IMR-90 (cell line): Measurements from ENCODE around the gene NR0B2. TPM values are rescaled to one million over a fixed set of nuclear protein-coding genes. Genes with fewer than 3 reads are reported as not detected.

ENCODE experiments used
- ATAC-seq: fragments of 200-7000 bp; cut with Tn5 transposase; 2 replicates; pipeline ENCODE4 v1.9.1; 2020; ENCODE audit warnings: low read depth, mild to moderate bottlenecking, moderate library complexity
- BruUV-seq: library from RNA; stranded (reverse); fragments of 400-500 nt; replicated peaks from 2 replicates; lab custom pipeline; 2021; lab: Mats Ljungman, UMichigan
- CTCF ChIA-PET: fragments of 300-600 bp; formaldehyde crosslinking; extraction: SDS; loops from one replicate; lab custom pipeline; 2021; ENCODE audit warnings: antibody characterized with exemption; lab: Yijun Ruan, JAX
- POLR2A ChIA-PET: fragments of 300-600 bp; sonication (Branson Sonifier 250); formaldehyde crosslinking; loops from one replicate; lab custom pipeline; 2022; ENCODE audit warnings: antibody characterized with exemption; ENCODE audit not compliant: unreplicated experiment; lab: Charles Lee
- DNase-seq: peaks from one replicate; pipeline ENCODE4 v3.0.0; 2013
- H2AFZ ChIP-seq: replicated peaks from 2 replicates; pipeline ENCODE3; 2013; ENCODE audit warnings: low read length, mild to moderate bottlenecking; ENCODE audit not compliant: poor library complexity
- H2AK5ac ChIP-seq: 2 replicates; pipeline ENCODE4 v1.6.1; 2013; ENCODE audit warnings: low read depth, low read length, inconsistent platforms
- H2AK9ac ChIP-seq: replicated peaks from 2 replicates; pipeline ENCODE3; 2013; ENCODE audit warnings: mild to moderate bottlenecking, low read depth, low read length, moderate library complexity; ENCODE audit not compliant: poor library complexity
- H2BK120ac ChIP-seq: 2 replicates; pipeline ENCODE4 v1.6.1; 2013; ENCODE audit warnings: low read depth, low read length, inconsistent platforms
- H2BK15ac ChIP-seq: 3 replicates; pipeline ENCODE4 v1.6.1; 2013; ENCODE audit warnings: low read depth, low read length, inconsistent platforms
- H2BK20ac ChIP-seq: 2 replicates; pipeline ENCODE4 v1.6.1; 2013; ENCODE audit warnings: low read depth, mild to moderate bottlenecking, inconsistent platforms, low read length, moderate library complexity
- H2BK5ac ChIP-seq: 2 replicates; pipeline ENCODE4 v1.6.1; 2013; ENCODE audit warnings: mild to moderate bottlenecking, low read depth, low read length, inconsistent platforms; ENCODE audit not compliant: poor library complexity, severe bottlenecking
- H3K14ac ChIP-seq: replicated peaks from 2 replicates; pipeline ENCODE4 v1.6.1; 2013; ENCODE audit warnings: low read depth, low read length, inconsistent platforms
- H3K18ac ChIP-seq: 2 replicates; pipeline ENCODE4 v1.6.1; 2013; ENCODE audit warnings: low read depth, low read length, control low read depth
- H3K23ac ChIP-seq: 2 replicates; pipeline ENCODE4 v1.6.1; 2013; ENCODE audit warnings: low read depth, low read length, inconsistent platforms
- H3K27ac ChIP-seq: 2 replicates; pipeline ENCODE4 v1.5.1; 2013; ENCODE audit warnings: mild to moderate bottlenecking, control low read depth, low read length; ENCODE audit not compliant: insufficient read depth
- H3K27me3 ChIP-seq: 2 replicates; pipeline ENCODE4 v1.6.1; 2013; ENCODE audit warnings: low read length; ENCODE audit not compliant: control insufficient read depth, insufficient read depth
- H3K36me3 ChIP-seq: 2 replicates; pipeline ENCODE4 v1.6.1; 2013; ENCODE audit warnings: low read length, mixed read lengths; ENCODE audit not compliant: control insufficient read depth, insufficient read depth
- H3K4ac ChIP-seq: 2 replicates; pipeline ENCODE4 v1.6.1; 2013; ENCODE audit warnings: low read depth, low read length, inconsistent platforms
- H3K4me1 ChIP-seq: 2 replicates; pipeline ENCODE4 v1.6.1; 2013; ENCODE audit warnings: low read length, mixed read lengths; ENCODE audit not compliant: control insufficient read depth, insufficient read depth
- H3K4me2 ChIP-seq: 2 replicates; pipeline ENCODE4 v1.6.1; 2013; ENCODE audit warnings: low read depth, mild to moderate bottlenecking, control low read depth, low read length, moderate library complexity
- H3K4me3 ChIP-seq: 2 replicates; pipeline ENCODE4 v1.5.1; 2013; ENCODE audit warnings: low read depth, mild to moderate bottlenecking, control low read depth, low read length, moderate library complexity; ENCODE audit not compliant: insufficient read depth
- H3K56ac ChIP-seq: 2 replicates; pipeline ENCODE4 v1.6.1; 2013; ENCODE audit warnings: low read length, inconsistent platforms; ENCODE audit not compliant: insufficient read depth; ENCODE audit errors: extremely low read depth
- H3K79me1 ChIP-seq, 2 experiments: 2 replicates each; pipeline ENCODE4 v1.6.1; 2013; ENCODE audit warnings: low read length in 2 of 2, inconsistent platforms in 1 of 2, low read depth in 1 of 2
- H3K9ac ChIP-seq: 2 replicates; pipeline ENCODE4 v1.6.1; 2013; ENCODE audit warnings: low read depth, low read length, control low read depth
- H3K9me1 ChIP-seq: 2 replicates; pipeline ENCODE4 v1.6.1; 2013; ENCODE audit warnings: low read length, inconsistent platforms; ENCODE audit not compliant: insufficient read depth
- H3K9me3 ChIP-seq: 2 replicates; pipeline ENCODE4 v1.6.1; 2013; ENCODE audit warnings: low read length; ENCODE audit not compliant: control insufficient read depth, insufficient read depth
- H4K20me1 ChIP-seq: 2 replicates; pipeline ENCODE4 v1.6.1; 2013; ENCODE audit warnings: low read length, inconsistent platforms; ENCODE audit not compliant: insufficient read depth
- H4K5ac ChIP-seq: 2 replicates; pipeline ENCODE4 v1.6.1; 2013; ENCODE audit warnings: mild to moderate bottlenecking, low read depth, low read length, control low read depth
- H4K8ac ChIP-seq, 2 experiments: 2 replicates each; pipeline ENCODE4 v1.6.1; 2013; ENCODE audit warnings: low read depth in 2 of 2, low read length in 2 of 2, control low read depth in 1 of 2, inconsistent platforms in 1 of 2
- H4K91ac ChIP-seq: 2 replicates; pipeline ENCODE4 v1.6.1; 2013; ENCODE audit warnings: low read depth, low read length, inconsistent platforms; ENCODE audit not compliant: insufficient read depth
- BHLHE40 ChIP-seq: fragments of 150-350 bp; IDR thresholded peaks from 2 replicates; pipeline ENCODE4 v1.6.1; 2016; ENCODE audit warnings: mild to moderate bottlenecking, low read depth, low read length
- CEBPB ChIP-seq: IDR thresholded peaks from 2 replicates; pipeline ENCODE4 v1.6.1; 2012; ENCODE audit warnings: low read depth, low read length, improper control_type of control experiment
- CHD1 ChIP-seq: IDR thresholded peaks from 2 replicates; pipeline ENCODE4 v1.6.1; 2012; ENCODE audit warnings: low read depth, low read length, improper control_type of control experiment
- ELK1 ChIP-seq: fragments of 150-350 bp; IDR thresholded peaks from 2 replicates; pipeline ENCODE4 v1.6.1; 2016; ENCODE audit warnings: low read depth, mild to moderate bottlenecking, low read length, moderate library complexity, borderline replicate concordance
- FOS ChIP-seq: fragments of 150-350 bp; IDR thresholded peaks from 2 replicates; pipeline ENCODE4 v1.6.1; 2016; ENCODE audit warnings: low read depth, low read length
- MAFK ChIP-seq: IDR thresholded peaks from 2 replicates; pipeline ENCODE4 v1.6.1; 2012; ENCODE audit warnings: low read depth, low read length, improper control_type of control experiment
- MAZ ChIP-seq: IDR thresholded peaks from 2 replicates; pipeline ENCODE4 v1.6.1; 2012; ENCODE audit warnings: low read depth, mild to moderate bottlenecking, low read length, improper control_type of control experiment, moderate library complexity, borderline replicate concordance
- MXI1 ChIP-seq: IDR thresholded peaks from 2 replicates; pipeline ENCODE4 v1.6.1; 2012; ENCODE audit warnings: low read depth, mild to moderate bottlenecking, low read length, moderate library complexity, borderline replicate concordance
- NFE2L2 ChIP-seq: fragments of 150-350 bp; IDR thresholded peaks from 2 replicates; pipeline ENCODE4 v1.6.1; 2016; ENCODE audit warnings: low read depth, mild to moderate bottlenecking, low read length
- POLR2A ChIP-seq: IDR thresholded peaks from 2 replicates; pipeline ENCODE4 v1.6.1; 2012; ENCODE audit warnings: mild to moderate bottlenecking, low read depth, low read length
- RAD21 ChIP-seq: IDR thresholded peaks from 2 replicates; pipeline ENCODE4 v1.6.1; 2012; ENCODE audit warnings: low read length, improper control_type of control experiment
- RCOR1 ChIP-seq: IDR thresholded peaks from 2 replicates; pipeline ENCODE4 v1.6.1; 2012; ENCODE audit warnings: mild to moderate bottlenecking, low read length, improper control_type of control experiment; ENCODE audit not compliant: insufficient replicate concordance
- RFX5 ChIP-seq: IDR thresholded peaks from 2 replicates; pipeline ENCODE4 v1.8.0; 2012; ENCODE audit warnings: low read depth, mild to moderate bottlenecking, low read length, moderate library complexity
- SMC3 ChIP-seq: fragments of 150-350 bp; IDR thresholded peaks from 2 replicates; pipeline ENCODE4 v1.6.1; 2016; ENCODE audit warnings: low read depth, mild to moderate bottlenecking, antibody characterized with exemption, low read length, moderate library complexity
- USF2 ChIP-seq: fragments of 150-350 bp; IDR thresholded peaks from 2 replicates; pipeline ENCODE4 v1.6.1; 2017; ENCODE audit warnings: mild to moderate bottlenecking, antibody characterized with exemption, low read length, low read depth
- WGBS, 2 experiments: methylation state at CpG; one replicate each; pipeline versions ENCODE4 v1.1.5 to v1.1.7; 2013; ENCODE audit warnings: missing lambda C conversion rate in 2 of 2; ENCODE audit not compliant: insufficient read length in 1 of 2; ENCODE audit errors: extremely low coverage in 2 of 2; 5-methylcytosine and 5-hydroxymethylcytosine counted together
- dilution Hi-C: fragments of 300-500 bp; cut with HindIII; formaldehyde crosslinking; loops from one replicate; pipeline ENCODE4 v1.14.3; 2018; ENCODE audit warnings: low sequenced_read_pairs; ENCODE audit not compliant: unreplicated experiment
- in situ Hi-C: fragments of 300-500 bp; cut with MboI; formaldehyde crosslinking; loops from 3 replicates; pipeline ENCODE4 v1.14.3; 2019; ENCODE audit warnings: low sequenced_read_pairs, inconsistent platforms, mixed read lengths
- intact Hi-C: fragments of 100-400 bp; cut with micrococcal nuclease; formaldehyde crosslinking; loops from 2 replicates; pipeline ENCODE4 v1.10.0; 2022
- polyA plus RNA-seq, 3 experiments: library from polyadenylated mRNA; depleted of rRNA; stranded (reverse); fragments of >200 nt; gene quantifications; 2 replicates each; pipeline ENCODE4 v1.2.3, GENCODE V29; 2012; ENCODE audit warnings: low replicate concordance in 1 of 3
- total RNA-seq: library from RNA; depleted of rRNA; stranded (reverse); fragments of >200 nt; gene quantifications from 2 replicates; pipeline ENCODE4 v1.2.3, GENCODE V29; 2012
- TF ChIP-seq, protein P1 (sequence below): conservative IDR thresholded peaks from 2 replicates; pipeline ENCODE4 v1.5.1; 2012; ENCODE audit warnings: mild to moderate bottlenecking, low read depth, low read length, improper control_type of control experiment

Gene NR0B2
- total and polyA plus RNA-seq, 2 of the 4 experiments (the other 2 are of a cell fraction) = not detected

DNA sequence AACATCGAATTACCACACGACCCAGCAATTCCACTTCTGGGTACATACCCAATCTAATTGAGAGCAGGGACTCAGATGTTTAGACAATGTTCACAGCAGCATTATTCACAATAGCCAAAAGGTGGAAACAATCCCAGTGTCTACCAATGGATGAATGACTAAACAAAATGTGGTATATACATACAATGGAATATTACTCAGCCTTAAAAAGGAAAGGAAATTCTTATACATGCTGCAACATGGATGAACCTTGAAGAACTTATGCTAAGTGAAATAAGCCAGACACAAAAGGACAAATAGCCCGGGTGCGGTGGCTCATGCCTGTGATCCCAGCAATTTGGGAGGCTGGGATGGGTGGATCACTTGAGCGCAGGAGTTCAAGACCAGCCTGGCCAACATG lies 39.6 kb upstream of the NR0B2 start:
- Histone ChIP-seq H3K23ac (no peak overlapping the region), H2BK15ac (no peak overlapping the region), H4K5ac (no peak overlapping the region), H3K9me3 (peaks cover 7% of the 10 kb centered on the region), H2BK5ac (no peak overlapping the region), H3K14ac (no peak overlapping the region), H3K27ac (no peak overlapping the region), H4K91ac (no peak overlapping the region), H3K4me3 (no peak overlapping the region), H4K20me1 (no peaks in the 10 kb centered on the region; the same call in 1 of the 2 replicates), H2AK5ac (no peak overlapping the region), H3K56ac (no peak overlapping the region), H2AK9ac (no peak overlapping the region), H3K27me3 (no peaks in the 10 kb centered on the region), H3K4ac (no peak overlapping the region), H3K36me3 (no peaks in the 10 kb centered on the region), H3K9me1 (0 out of 2 replicates have a peak, but pooled peaks cover 4% of the 10 kb centered on the region), H3K18ac (no peak overlapping the region), H3K9ac (no peak overlapping the region), H2AFZ (no peak overlapping the region), H3K4me2 (no peak overlapping the region), H2BK20ac (no peak overlapping the region), H3K79me1 (no peaks in the 10 kb centered on the region; a peak in 1 of 4 replicates), H4K8ac (no peak overlapping the region), H3K4me1 (no peaks in the 10 kb centered on the region), H2BK120ac (no peak overlapping the region)
- no CpG with 5 or more reads among the region's 5 CpGs for WGBS, 2 experiments
- ATAC-seq (no peak), DNase-seq (no peak)
- intact Hi-C loops = no loop called here
- in situ Hi-C loops = no loop called here
- POLR2A ChIA-PET = no interaction called here
- dilution Hi-C loops = no loop called here
- TF ChIP-seq, protein P1, sequence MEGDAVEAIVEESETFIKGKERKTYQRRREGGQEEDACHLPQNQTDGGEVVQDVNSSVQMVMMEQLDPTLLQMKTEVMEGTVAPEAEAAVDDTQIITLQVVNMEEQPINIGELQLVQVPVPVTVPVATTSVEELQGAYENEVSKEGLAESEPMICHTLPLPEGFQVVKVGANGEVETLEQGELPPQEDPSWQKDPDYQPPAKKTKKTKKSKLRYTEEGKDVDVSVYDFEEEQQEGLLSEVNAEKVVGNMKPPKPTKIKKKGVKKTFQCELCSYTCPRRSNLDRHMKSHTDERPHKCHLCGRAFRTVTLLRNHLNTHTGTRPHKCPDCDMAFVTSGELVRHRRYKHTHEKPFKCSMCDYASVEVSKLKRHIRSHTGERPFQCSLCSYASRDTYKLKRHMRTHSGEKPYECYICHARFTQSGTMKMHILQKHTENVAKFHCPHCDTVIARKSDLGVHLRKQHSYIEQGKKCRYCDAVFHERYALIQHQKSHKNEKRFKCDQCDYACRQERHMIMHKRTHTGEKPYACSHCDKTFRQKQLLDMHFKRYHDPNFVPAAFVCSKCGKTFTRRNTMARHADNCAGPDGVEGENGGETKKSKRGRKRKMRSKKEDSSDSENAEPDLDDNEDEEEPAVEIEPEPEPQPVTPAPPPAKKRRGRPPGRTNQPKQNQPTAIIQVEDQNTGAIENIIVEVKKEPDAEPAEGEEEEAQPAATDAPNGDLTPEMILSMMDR = no peak
- TF ChIP-seq CEBPB (no peak), BHLHE40 (no peak), ELK1 (no peak), POLR2A (no peak), MXI1 (no peak), MAFK (no peak), CHD1 (no peak), SMC3 (no peak), RAD21 (no peak), FOS (no peak), USF2 (no peak), RCOR1 (no peak), RFX5 (no peak), MAZ (no peak), NFE2L2 (no peak)
- CTCF ChIA-PET = interaction anchor here (0.6 kb wide), 1 partner anchor 9 kb away, joined by 3 read pairs; no protein-coding TSS in a partner anchor
- BruUV-seq = no TSS peak
